ENCODE data around the gene FOXC2.

Gene FOXC2

DNA sequence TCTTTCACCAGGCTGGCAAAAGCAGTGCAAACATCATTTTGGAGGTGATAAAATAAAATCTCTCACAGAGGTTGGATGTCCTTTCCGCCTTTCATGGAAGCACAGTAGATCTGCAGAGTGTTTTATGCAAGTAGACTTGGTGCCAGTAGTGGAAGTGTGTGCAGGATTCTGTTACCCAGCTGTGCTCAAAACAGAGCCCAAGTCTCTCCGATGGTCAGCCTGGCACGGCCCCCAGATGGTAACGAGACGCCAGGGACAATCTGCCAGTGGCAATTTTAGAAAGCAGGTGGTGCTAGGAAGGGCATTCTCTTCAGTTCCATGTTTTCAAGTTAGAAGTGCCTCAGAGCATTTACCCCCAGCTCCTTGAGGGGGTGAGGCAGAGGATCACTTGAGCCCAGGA, 10.1 kb upstream of the FOXC2 start:
- DNase-seq (ENCODE audit: low spot score): no peak
- TF ChIP-seq CTCF (IDR thresholded peaks at IDR 0.05; ENCODE audit: extremely low read depth, missing control alignments): no peak

GRCh38 chr16:86557587-86557986, 9.0 kb upstream of the FOXC2 start:
- no peak for TF ChIP-seq CTCF (IDR thresholded peaks at IDR 0.05; ENCODE audit: extremely low read depth, missing control alignments)
- DNase-seq (ENCODE audit: low spot score): no peak

DNA sequence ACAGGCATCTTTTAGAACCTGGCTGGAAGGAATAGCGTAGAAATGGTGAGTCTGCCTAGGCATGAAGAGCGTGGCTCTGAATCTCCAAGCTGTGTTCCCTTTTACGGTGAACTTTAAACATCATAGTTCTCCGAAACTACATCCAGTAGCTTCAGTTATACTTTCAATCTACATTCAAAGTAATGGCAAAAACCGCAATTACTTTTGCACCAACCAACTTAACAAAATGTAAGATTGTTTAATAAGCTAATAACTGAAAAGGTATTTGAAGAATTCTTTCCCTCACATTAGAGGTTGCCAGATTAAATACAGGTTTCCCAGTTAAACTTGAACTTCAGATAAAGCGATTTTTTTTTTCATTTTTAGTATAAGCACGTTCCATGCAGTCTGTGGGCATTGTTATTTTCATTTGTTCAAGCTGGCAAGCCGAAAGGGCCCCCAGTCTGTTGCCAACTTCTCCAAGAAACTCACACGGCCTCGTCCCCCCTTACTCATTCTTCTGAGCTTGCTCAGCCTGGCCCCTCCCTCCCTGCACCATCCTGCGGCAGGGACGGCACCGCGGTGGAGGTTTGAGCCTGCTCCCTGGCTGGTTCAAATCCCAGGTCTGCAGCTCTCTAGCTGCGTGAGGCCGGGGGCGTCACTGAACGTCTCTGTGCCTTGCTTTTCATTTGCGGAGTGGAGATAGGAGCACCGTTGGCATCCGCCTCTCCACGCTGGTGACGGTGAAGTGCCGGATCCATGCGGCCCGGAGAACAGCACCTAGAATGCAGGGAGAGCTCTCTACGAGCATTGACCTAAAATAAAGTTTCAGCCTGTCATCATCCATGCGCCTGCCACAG, 8.1 kb upstream of the FOXC2 start:
- TF ChIP-seq CTCF (IDR thresholded peaks at IDR 0.05; ENCODE audit: extremely low read depth, missing control alignments): no peak
- no peak for DNase-seq (ENCODE audit: low spot score)

DNA sequence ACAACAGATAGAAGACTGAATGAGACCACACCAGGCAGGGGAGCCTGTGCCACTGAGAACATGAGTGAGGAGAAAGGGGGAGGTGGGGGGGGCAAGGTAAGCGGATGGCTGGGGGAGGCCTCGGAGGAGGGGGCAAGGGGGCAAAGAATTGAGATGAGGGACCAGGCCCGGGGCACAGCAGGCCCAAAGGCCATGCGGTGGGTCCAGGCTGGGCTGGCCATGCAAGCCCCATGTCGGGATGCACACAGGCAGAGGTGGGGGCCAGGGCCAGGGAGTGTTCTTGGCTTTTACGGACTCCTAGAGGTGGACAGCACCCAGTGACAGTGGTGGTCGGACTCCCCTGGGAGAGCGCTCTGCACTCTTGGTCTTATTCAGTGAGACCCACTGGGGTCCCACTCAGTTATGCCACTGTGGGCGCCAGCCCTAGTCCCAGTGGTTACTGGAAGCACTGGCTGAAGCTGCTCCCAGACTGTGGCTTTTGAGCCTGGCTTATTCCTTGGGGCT, 6.8 kb upstream of the FOXC2 start:
- DNase-seq (ENCODE audit: low spot score): no peak
- TF ChIP-seq CTCF (IDR thresholded peaks at IDR 0.05; ENCODE audit: extremely low read depth, missing control alignments): no peak

DNA sequence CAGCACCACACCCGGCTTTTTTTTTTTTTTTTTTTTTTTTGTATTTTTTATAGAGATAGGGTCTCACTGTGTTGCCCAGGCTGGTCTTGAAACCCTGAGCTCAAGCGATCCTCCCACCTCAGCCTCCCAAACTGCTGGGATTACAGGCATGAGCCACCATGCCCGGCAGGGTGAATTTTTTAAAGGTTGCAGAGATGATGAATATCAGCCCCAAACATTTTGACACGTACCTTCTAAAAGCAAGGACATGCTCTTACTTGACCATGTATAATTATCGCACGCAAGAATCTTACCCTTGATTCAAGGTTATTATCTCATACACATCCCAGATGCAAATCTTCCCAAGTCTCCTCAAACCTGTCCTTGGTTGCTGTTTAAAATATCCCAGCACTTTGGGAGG, 4.3 kb upstream of the FOXC2 start:
- no peak for TF ChIP-seq CTCF (IDR thresholded peaks at IDR 0.05; ENCODE audit: extremely low read depth, missing control alignments)

DNA sequence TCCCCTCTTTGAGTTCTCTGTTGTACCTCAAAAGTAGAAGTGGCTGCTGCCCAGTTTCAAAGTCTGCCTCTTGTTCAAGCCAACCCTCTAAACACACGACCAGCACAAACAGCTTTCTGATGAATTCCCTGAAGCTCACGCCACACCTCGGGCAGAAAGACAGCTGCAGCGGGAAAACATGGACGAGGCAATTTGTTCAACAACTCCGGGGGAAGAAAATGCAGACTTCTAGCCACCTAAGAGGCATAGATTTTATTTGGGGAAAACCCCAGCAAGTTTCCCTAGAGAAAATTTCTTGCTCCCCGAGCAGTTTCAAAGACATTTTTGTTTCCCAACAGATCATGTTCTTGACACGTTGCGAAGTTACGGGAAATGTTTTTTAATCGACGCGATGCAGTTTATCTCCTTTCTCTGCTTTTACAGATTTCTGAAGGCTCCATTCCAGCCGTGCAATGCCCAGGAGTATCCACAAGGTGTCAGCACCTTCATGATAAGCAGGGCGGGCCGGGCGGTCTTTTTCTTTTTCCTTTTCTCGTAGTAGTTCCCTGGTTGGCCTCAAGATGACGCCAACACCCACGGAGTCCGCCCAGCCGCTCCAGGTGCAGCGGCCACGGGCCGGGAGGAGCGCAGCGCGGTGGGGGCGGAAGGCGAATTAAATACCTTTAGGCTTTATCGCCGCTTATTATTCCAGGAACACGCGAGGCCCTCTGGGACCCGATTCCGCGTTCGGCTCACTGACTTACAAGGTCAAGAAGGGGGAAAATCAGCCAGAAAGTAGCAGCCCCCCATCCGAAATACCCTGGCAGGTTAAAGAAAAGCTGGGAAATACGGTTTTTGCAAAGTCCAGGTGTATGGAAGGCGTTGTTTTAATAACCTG, 2.9 kb upstream of the FOXC2 start:
- TF ChIP-seq CTCF (IDR thresholded peaks at IDR 0.05; ENCODE audit: extremely low read depth, missing control alignments): peak; percentile 99
- DNase-seq (ENCODE audit: low spot score): peak; percentile 93

More for the DNA sequence above, 4.3 kb upstream of the FOXC2 start:
- DNase-seq (ENCODE audit: low spot score): no peak

- TF ChIP-seq CTCF (IDR thresholded peaks at IDR 0.05; ENCODE audit: extremely low read depth, missing control alignments): no peak
- DNase-seq (ENCODE audit: low spot score): no peak
Measured at GRCh38 chr16:86565181-86565631, 1.4 kb upstream of the FOXC2 start.
